HG02571 (cell line): ENCODE measurements around the gene ROCK2.

Experiments
- ATAC-seq: cut with Tn5 transposase; IDR thresholded peaks from one replicate; pipeline ENCODE4 v1.9.1; 2021; ENCODE audit warnings: mild to moderate bottlenecking, moderate library complexity; ENCODE audit not compliant: unreplicated experiment

Gene ROCK2

DNA sequence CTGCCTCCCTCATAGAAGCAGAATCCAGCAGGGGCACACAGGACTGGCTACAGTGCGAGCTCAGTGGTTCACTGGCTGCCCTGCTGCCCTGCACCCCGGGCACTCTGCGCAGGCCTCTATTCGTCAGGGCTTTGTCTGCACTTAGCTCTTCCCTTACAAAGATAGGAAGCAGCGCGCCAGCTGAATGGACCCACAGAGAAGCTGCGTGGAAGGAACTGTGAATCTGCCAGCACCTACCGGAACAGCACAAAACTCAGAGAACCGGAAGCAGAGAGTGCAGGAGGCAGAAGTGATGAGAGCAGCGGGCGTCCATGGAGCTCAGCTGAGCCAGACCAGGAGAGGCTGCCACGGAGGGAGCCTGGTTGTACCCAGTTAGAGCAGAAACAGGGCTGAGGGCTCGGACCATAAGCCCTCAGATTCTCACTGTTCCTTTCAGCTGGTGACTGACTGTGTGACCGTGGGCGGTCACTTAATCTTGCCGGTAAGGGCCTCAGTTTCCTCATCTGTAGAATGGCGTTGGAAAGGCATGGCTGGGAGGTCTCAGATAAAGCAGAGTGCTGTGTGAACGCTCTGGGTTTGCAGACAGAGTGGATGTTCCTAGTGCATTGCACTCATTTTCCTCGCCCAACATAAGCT lies 212.3 kb downstream of the ROCK2 start:
- ATAC-seq = no peak

DNA sequence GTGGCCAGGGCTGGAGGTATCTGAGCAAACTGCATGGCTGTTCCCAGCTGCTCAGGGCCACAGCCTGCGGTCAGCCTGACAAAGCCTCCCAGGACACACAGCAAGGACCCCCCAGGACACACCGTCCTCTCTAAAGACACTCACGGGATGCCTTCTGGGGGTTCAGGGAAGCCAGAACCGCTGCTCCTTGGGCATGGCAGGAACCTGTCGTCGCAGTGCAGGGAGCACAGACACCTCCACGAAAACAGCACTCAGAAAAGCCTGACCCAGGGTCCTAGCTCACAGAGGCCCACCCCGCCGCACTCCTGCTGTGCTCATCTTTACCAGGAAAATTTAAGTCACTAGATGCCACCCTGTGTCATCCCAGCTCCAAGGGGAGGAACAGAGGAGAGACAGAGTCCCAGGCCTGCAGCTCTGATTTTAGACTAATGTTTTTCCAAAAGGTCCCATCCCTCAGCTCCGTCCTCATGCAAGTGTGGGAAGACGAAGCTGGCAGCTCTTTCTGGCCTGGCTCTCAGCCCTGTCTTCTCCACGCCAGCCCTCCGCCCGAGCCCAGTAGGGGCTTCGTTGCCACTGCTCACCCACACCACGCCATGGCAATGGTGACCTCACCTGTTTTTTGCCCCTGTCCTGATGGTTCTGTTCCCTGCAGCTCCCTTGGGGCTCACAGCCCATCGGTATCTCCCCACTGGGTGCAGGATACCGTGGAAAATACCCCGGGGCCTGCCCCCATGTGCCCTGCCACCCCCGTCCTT lies 213.1 kb downstream of the ROCK2 start:
- no peak for ATAC-seq
